Stimulated activated CD4-positive, alpha-beta T cell treated with anti-CD3 and anti-CD28 coated beads, Interleukin-4, amount 100 ng/mL, for 1 hour (primary cell): ENCODE results near the gene MID2.
"Not testable (repeated sequence)": the region's sequence is repeated elsewhere in the genome, so short reads cannot be mapped to it uniquely, and the experiment has no call there.

Source experiments
- DNase-seq: peaks from one replicate; pipeline ENCODE4 v3.0.0-alpha.2; 2020

MID2 gene

GRCh38 chrX:107825698-107826237, at the start of gene MID2:
TSS of gene MID2 (plus strand) at chrX:107825866. CDS start at chrX:107826427, 561 bp downstream.
- peak; percentile 47 for DNase-seq

- peak; percentile 70 for DNase-seq
These were observed 48.8 kb upstream of the MID2 start for GRCh38 chrX:107776649-107777535.

- no peak for DNase-seq
These were observed 48.2 kb upstream of the MID2 start, which contains the start of gene NCBP2L for GRCh38 chrX:107777536-107777832. TSS of gene NCBP2L (plus strand) at chrX:107777733. CDS start at chrX:107794221, 16,488 bp downstream.

- no peak for DNase-seq
These were observed 45.1 kb upstream of the MID2 start for GRCh38 chrX:107780525-107780924.

- DNase-seq, result no peak
These were observed 37.8 kb upstream of the MID2 start for GRCh38 chrX:107787827-107788226.

- DNase-seq, result no peak
These were observed 21.2 kb upstream of the MID2 start for GRCh38 chrX:107804427-107804826.

GRCh38 chrX:107805179-107805578, 20.5 kb upstream of the MID2 start:
- DNase-seq, result no peak

GRCh38 chrX:107810053-107810452, 15.6 kb upstream of the MID2 start:
- not testable (repeated sequence) for DNase-seq

GRCh38 chrX:107818900-107819521, 6.7 kb upstream of the MID2 start:
- no peak for DNase-seq

GRCh38 chrX:107823042-107823441, 2.6 kb upstream of the MID2 start:
- no peak for DNase-seq

GRCh38 chrX:107823456-107823855, 2.2 kb upstream of the MID2 start:
- DNase-seq, result no peak

- peak; percentile 28 for DNase-seq
These were observed 768 bp downstream of the MID2 start for GRCh38 chrX:107826238-107827029.

GRCh38 chrX:107827030-107827831, 1.6 kb downstream of the MID2 start:
- DNase-seq, result no peak

GRCh38 chrX:107827852-107828251, 2.2 kb downstream of the MID2 start:
- no peak for DNase-seq

GRCh38 chrX:107829878-107830277, 4.2 kb downstream of the MID2 start:
- DNase-seq, result no peak

GRCh38 chrX:107831071-107831730, 5.5 kb downstream of the MID2 start:
- DNase-seq, result no peak

GRCh38 chrX:107834275-107835201, 8.9 kb downstream of the MID2 start:
- no peak for DNase-seq

- DNase-seq, result no peak
These were observed 11.3 kb downstream of the MID2 start for GRCh38 chrX:107836958-107837357.

GRCh38 chrX:107840971-107841370, 15.3 kb downstream of the MID2 start:
- no peak for DNase-seq

- DNase-seq, result no peak
These were observed 17.2 kb downstream of the MID2 start for GRCh38 chrX:107842715-107843400.
